ENCODE data around the gene PUS10. TPM values are rescaled to one million over a fixed set of nuclear protein-coding genes. Genes with fewer than 3 reads are reported as not detected.
"Not testable (repeated sequence)": the region's sequence is repeated elsewhere in the genome, so short reads cannot be mapped to it uniquely, and the experiment has no call there.

PUS10 gene
- total and polyA plus RNA-seq, 4 donors = 3.3 to 5.6 (median 4.7) TPM

GRCh38 chr2:60945341-60945740 lies 72.7 kb downstream of the PUS10 start:
- intact Hi-C loops (cut with DNase I) = no loop called here
- no peaks in the 10 kb centered on the region for H3K4me1 ChIP-seq (ENCODE audit: control insufficient read depth in 1 of 2, insufficient read depth in 2 of 2, low read length in 2 of 2)
- 91 to 95% methylated on average over 2 of the region's 2 CpGs for WGBS, 2 donors
- ATAC-seq (ENCODE audit: low FRiP score) (no peak), DNase-seq (no peak)
- H3K36me3 ChIP-seq (ENCODE audit: control insufficient read depth in 1 of 2, insufficient read depth in 2 of 2, low read length in 1 of 2) = no peaks in the 10 kb centered on the region
- no peaks in the 10 kb centered on the region for H3K27me3 ChIP-seq (ENCODE audit: control insufficient read depth in 1 of 2, insufficient read depth in 2 of 2, low read length in 1 of 2)
- no peaks in the 10 kb centered on the region for H3K9me3 ChIP-seq (ENCODE audit: control insufficient read depth, low read length)
- H3K27ac ChIP-seq (ENCODE audit: low read depth in 1 of 2, low read length in 2 of 2) = no peak overlapping the region
- H3K4me3 ChIP-seq (ENCODE audit: low read length in 2 of 2) = no peak overlapping the region

GRCh38 chr2:60939622-60940021 lies 78.4 kb downstream of the PUS10 start:
- no peak overlapping the region for H3K4me3 ChIP-seq (ENCODE audit: low read length in 2 of 2)
- no peak overlapping the region for H3K27ac ChIP-seq (ENCODE audit: low read depth in 1 of 2, low read length in 2 of 2)
- intact Hi-C loops (cut with DNase I) = no loop called here
- WGBS, 2 donors = 71 to 78% methylated on average over 2 of the region's 2 CpGs
- no peaks in the 10 kb centered on the region for H3K9me3 ChIP-seq (ENCODE audit: control insufficient read depth, low read length)
- DNase-seq (no peak), ATAC-seq (ENCODE audit: low FRiP score) (no peak)
- H3K27me3 ChIP-seq (ENCODE audit: control insufficient read depth in 1 of 2, insufficient read depth in 2 of 2, low read length in 1 of 2) = no peaks in the 10 kb centered on the region
- no peaks in the 10 kb centered on the region for H3K36me3 ChIP-seq (ENCODE audit: control insufficient read depth in 1 of 2, insufficient read depth in 2 of 2, low read length in 1 of 2)
- no peaks in the 10 kb centered on the region for H3K4me1 ChIP-seq (ENCODE audit: control insufficient read depth in 1 of 2, insufficient read depth in 2 of 2, low read length in 2 of 2)

- intact Hi-C loops (cut with DNase I) = no loop called here
- no peaks in the 10 kb centered on the region for H3K27me3 ChIP-seq (ENCODE audit: control insufficient read depth in 1 of 2, insufficient read depth in 2 of 2, low read length in 1 of 2)
- DNase-seq (no peak), ATAC-seq (ENCODE audit: low FRiP score) (no peak)
- WGBS, 2 donors = 97% methylated on average over 7 of the region's 7 CpGs
- H3K4me3 ChIP-seq (ENCODE audit: low read length in 2 of 2) = no peak overlapping the region
- no peaks in the 10 kb centered on the region for H3K4me1 ChIP-seq (ENCODE audit: control insufficient read depth in 1 of 2, insufficient read depth in 2 of 2, low read length in 2 of 2)
- H3K27ac ChIP-seq (ENCODE audit: low read depth in 1 of 2, low read length in 2 of 2) = no peak overlapping the region
- H3K9me3 ChIP-seq (ENCODE audit: control insufficient read depth, low read length) = no peaks in the 10 kb centered on the region
- H3K36me3 ChIP-seq (ENCODE audit: control insufficient read depth in 1 of 2, insufficient read depth in 2 of 2, low read length in 1 of 2) = no peaks in the 10 kb centered on the region
Observed at GRCh38 chr2:60938301-60938700, 79.8 kb downstream of the PUS10 start.

GRCh38 chr2:60936757-60937156 lies 81.3 kb downstream of the PUS10 start:
- ATAC-seq (ENCODE audit: low FRiP score) (no peak), DNase-seq (no peak)
- H3K9me3 ChIP-seq (ENCODE audit: control insufficient read depth, low read length) = no peaks in the 10 kb centered on the region
- no peaks in the 10 kb centered on the region for H3K27me3 ChIP-seq (ENCODE audit: control insufficient read depth in 1 of 2, insufficient read depth in 2 of 2, low read length in 1 of 2)
- H3K4me3 ChIP-seq (ENCODE audit: low read length in 2 of 2) = no peak overlapping the region
- no peaks in the 10 kb centered on the region for H3K4me1 ChIP-seq (ENCODE audit: control insufficient read depth in 1 of 2, insufficient read depth in 2 of 2, low read length in 2 of 2)
- WGBS, 2 donors = 90 to 95% methylated on average over 5 of the region's 5 CpGs
- intact Hi-C loops (cut with DNase I) = no loop called here
- H3K36me3 ChIP-seq (ENCODE audit: control insufficient read depth in 1 of 2, insufficient read depth in 2 of 2, low read length in 1 of 2) = no peaks in the 10 kb centered on the region
- H3K27ac ChIP-seq (ENCODE audit: low read depth in 1 of 2, low read length in 2 of 2) = no peak overlapping the region

- WGBS, 2 donors = 76 to 78% methylated on average over 2 of the region's 2 CpGs
- H3K36me3 ChIP-seq (ENCODE audit: control insufficient read depth in 1 of 2, insufficient read depth in 2 of 2, low read length in 1 of 2) = no peaks in the 10 kb centered on the region
- no peak for DNase-seq
- H3K4me1 ChIP-seq (ENCODE audit: control insufficient read depth in 1 of 2, insufficient read depth in 2 of 2, low read length in 2 of 2) = no peaks in the 10 kb centered on the region
- ATAC-seq (ENCODE audit: low FRiP score) = no peak
- H3K4me3 ChIP-seq (ENCODE audit: low read length in 2 of 2) = no peak overlapping the region
- H3K27ac ChIP-seq (ENCODE audit: low read depth in 1 of 2, low read length in 2 of 2) = no peak overlapping the region
- intact Hi-C loops (cut with DNase I) = no loop called here
- no peaks in the 10 kb centered on the region for H3K27me3 ChIP-seq (ENCODE audit: control insufficient read depth in 1 of 2, insufficient read depth in 2 of 2, low read length in 1 of 2)
- no peaks in the 10 kb centered on the region for H3K9me3 ChIP-seq (ENCODE audit: control insufficient read depth, low read length)
Observed at GRCh38 chr2:60934165-60934722, 83.8 kb downstream of the PUS10 start.

GRCh38 chr2:60932954-60933353 lies 85.1 kb downstream of the PUS10 start:
- intact Hi-C loops (cut with DNase I) = no loop called here
- no peak overlapping the region for H3K4me3 ChIP-seq (ENCODE audit: low read length in 2 of 2)
- no peaks in the 10 kb centered on the region for H3K27me3 ChIP-seq (ENCODE audit: control insufficient read depth in 1 of 2, insufficient read depth in 2 of 2, low read length in 1 of 2)
- H3K9me3 ChIP-seq (ENCODE audit: control insufficient read depth, low read length) = no peaks in the 10 kb centered on the region
- DNase-seq (no peak), ATAC-seq (ENCODE audit: low FRiP score) (no peak)
- WGBS, 2 donors = 92 to 94% methylated on average over 3 of the region's 3 CpGs
- H3K27ac ChIP-seq (ENCODE audit: low read depth in 1 of 2, low read length in 2 of 2) = no peak overlapping the region
- H3K4me1 ChIP-seq (ENCODE audit: control insufficient read depth in 1 of 2, insufficient read depth in 2 of 2, low read length in 2 of 2) = no peaks in the 10 kb centered on the region
- no peaks in the 10 kb centered on the region for H3K36me3 ChIP-seq (ENCODE audit: control insufficient read depth in 1 of 2, insufficient read depth in 2 of 2, low read length in 1 of 2)

GRCh38 chr2:60932061-60932460 lies 86.0 kb downstream of the PUS10 start:
- H3K36me3 ChIP-seq (ENCODE audit: control insufficient read depth in 1 of 2, insufficient read depth in 2 of 2, low read length in 1 of 2); DNase-seq; H3K27me3 ChIP-seq (ENCODE audit: control insufficient read depth in 1 of 2, insufficient read depth in 2 of 2, low read length in 1 of 2); H3K27ac ChIP-seq (ENCODE audit: low read depth in 1 of 2, low read length in 2 of 2); H3K9me3 ChIP-seq (ENCODE audit: control insufficient read depth, low read length); intact Hi-C loops (cut with DNase I); H3K4me3 ChIP-seq (ENCODE audit: low read length in 2 of 2); H3K4me1 ChIP-seq (ENCODE audit: control insufficient read depth in 1 of 2, insufficient read depth in 2 of 2, low read length in 2 of 2); ATAC-seq (ENCODE audit: low FRiP score): not testable (repeated sequence)
- WGBS, 2 donors = 96 to 99% methylated on average over 5 of the region's 5 CpGs

GRCh38 chr2:60926741-60927552 lies 91.1 kb downstream of the PUS10 start:
- WGBS, 2 donors = 81 to 92% methylated on average over 3 of the region's 3 CpGs
- Histone ChIP-seq H3K27ac (ENCODE audit: low read depth in 1 of 2, low read length in 2 of 2) (no peak overlapping the region), H3K4me3 (ENCODE audit: low read length in 2 of 2) (no peak overlapping the region), H3K4me1 (ENCODE audit: control insufficient read depth in 1 of 2, insufficient read depth in 2 of 2, low read length in 2 of 2) (no peaks in the 10 kb centered on the region), H3K27me3 (ENCODE audit: control insufficient read depth in 1 of 2, insufficient read depth in 2 of 2, low read length in 1 of 2) (no peaks in the 10 kb centered on the region), H3K36me3 (ENCODE audit: control insufficient read depth in 1 of 2, insufficient read depth in 2 of 2, low read length in 1 of 2) (peaks cover 0 to 7% of the 10 kb centered on the region in 2 donors), H3K9me3 (ENCODE audit: control insufficient read depth, low read length) (no peaks in the 10 kb centered on the region)
- intact Hi-C loops (cut with DNase I) = no loop called here
- no peak for DNase-seq
- no peak for ATAC-seq (ENCODE audit: low FRiP score)

Measured in aorta (tissue), 5 donors.